UCSD-AML1 (cell line): Measurements from ENCODE around the gene EFNA5.
"Not testable (repeated sequence)": the region's sequence is repeated elsewhere in the genome, so short reads cannot be mapped to it uniquely, and the experiment has no call there.

Experiments
- DNase-seq: peaks from one replicate; lab custom pipeline; 2025; ENCODE audit not compliant: unreplicated experiment; lab: John Stamatoyannopoulos, UW

The EFNA5 gene

GRCh38 chr5:107437986-107438510, 232.7 kb downstream of the EFNA5 start:
- no peak for DNase-seq

DNA sequence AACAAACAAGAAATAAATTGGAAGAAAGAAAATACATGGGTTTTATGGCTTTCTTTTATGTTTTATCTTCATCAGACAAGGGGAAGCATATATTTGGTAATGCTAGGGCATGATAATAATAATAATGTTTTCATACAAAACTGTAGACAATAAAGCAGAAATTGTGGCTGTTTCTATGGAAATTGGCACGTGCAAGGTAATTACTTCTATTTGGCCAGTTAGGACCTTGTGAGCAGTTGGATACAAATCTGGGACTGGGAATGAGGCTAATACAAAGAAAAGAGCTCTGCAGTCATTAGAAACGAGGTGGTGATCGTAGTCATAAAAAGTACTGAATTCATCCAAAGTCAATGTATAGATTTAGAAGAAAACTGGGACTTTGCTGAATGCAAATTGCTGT, 233.6 kb downstream of the EFNA5 start:
- DNase-seq: no peak

GRCh38 chr5:107436201-107436600, 234.5 kb downstream of the EFNA5 start:
- no peak for DNase-seq

DNA sequence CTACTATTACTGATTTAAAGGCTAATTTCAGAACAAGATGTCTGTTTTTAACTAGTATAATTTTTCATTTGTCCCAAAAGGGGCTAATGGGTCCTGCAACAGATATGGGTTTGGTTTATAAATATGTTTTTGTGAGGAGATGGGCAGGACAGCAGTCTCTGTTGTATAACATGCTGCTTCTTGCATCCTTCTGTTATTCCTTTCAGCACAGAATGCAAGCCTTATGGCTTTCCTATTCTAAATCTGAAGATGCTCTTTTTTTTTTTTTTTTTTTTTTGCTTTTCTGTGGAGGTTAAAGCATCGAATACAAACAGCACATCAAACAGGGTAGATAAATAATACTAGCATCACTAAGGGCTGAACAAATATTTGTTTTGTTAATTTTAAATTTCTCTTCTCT, 235.7 kb downstream of the EFNA5 start:
- DNase-seq: no peak

- DNase-seq: not testable (repeated sequence)
Observed at GRCh38 chr5:107433646-107434045, 237.1 kb downstream of the EFNA5 start.

GRCh38 chr5:107431998-107432397, 238.7 kb downstream of the EFNA5 start:
- no peak for DNase-seq

DNA sequence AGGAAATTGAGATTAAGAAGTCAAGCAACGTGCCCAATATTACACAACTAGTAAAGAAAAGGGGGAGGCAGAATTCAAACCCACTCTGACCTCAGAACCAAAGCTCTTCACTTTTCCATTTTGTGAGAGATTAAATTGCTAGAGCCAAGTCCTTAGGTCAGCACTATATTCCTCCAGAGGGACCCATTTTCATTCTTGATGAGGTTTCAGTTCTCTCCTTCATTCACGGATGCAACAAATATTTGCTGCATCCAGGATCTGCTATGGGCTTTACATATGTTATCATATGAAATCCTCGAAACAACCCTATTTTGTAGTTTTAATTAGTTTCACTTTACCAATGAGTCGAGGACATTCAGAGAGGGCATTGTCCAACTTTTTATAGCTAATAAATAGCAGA, 239.2 kb downstream of the EFNA5 start:
- no peak for DNase-seq

DNA sequence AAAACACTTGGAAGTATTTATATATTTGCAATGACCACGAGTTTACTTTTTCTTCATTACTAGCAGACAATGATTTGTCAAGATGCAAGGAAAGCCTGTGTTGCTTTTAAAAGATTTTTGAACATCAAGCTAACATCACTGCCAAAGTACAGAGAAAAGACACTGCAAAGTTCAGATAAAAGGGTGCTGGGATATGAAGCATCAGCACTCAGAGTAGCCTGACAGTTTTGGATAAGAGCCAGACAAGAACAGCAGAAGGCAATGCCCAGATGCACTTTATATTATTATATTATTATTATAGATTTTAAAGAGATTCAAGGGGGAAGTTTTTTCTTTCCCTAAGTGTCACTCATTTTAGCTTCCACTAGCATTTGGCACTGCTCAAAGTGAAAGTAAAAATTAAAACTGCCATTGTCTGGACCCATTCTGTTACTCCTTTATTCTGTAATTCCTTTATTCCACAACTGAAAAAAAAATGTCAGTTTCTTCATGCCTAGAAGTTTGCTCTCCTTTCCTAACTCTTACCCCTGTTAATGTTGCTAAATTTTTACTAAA, 240.6 kb downstream of the EFNA5 start:
- no peak for DNase-seq

DNA sequence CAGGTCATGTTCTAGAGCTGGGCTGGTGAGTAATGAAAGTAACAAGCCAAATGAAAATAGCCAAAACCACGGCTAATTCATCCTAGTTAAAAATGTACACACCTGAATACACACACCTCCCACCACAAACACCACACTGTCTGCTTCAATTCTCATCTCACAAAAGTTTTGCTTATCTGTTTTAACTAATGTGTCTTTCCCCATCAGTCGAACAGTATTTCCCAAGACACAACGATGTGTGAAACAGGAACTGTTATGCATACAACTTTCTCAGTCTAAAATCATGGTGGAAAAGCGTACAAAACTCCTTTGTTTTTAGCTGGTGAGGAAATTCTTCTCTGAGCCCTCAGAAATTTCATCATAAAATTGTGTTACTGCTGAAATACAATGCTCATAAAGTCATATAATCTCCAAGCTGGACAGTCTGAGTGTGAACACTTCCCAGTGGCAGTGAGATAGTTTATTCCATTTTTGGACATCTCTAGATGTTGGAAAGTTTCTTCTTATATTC, 242.4 kb downstream of the EFNA5 start:
- no peak for DNase-seq

GRCh38 chr5:107426872-107427271, 243.9 kb downstream of the EFNA5 start:
- DNase-seq: no peak

DNA sequence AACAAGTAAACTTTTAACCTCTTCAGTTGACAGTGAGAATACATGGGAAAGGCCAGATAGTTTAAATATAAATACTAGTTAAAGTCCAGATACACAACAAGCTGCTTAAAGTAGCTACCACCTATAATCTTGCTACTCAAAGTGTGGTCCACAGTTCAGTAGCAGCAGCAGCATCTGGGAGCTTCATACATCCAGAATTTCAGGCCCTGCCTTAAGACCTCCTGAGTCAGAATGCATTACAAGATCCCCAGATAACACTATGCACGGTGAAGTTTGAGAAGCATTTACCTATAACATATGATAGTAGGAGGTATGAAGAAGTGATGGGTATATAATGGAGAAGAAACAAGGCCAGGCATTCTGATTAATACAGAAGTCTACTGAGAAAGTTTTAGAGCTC, 244.5 kb downstream of the EFNA5 start:
- DNase-seq: no peak

DNA sequence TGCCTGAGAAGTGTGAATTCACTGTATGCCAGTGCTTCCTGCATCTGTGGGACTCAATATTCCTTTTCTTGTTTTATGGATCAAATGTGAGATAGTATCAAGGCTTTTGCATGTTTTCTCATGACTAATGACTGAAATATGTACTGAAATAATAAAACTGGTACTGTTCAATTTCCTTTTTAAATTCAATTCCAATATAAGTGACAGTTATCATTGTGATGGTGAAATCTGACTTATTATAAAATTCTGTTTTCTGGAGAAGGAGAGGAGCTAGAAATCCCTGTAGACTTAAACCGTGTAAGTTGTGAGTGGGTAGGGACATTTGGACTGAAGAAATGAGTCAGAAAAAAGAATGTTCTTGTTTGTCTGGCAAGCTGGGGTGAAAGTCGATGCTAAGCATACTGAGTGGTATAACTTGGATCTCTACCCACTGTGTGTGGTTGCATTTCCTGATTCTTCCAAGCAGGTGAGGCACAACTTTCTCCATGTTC, 245.2 kb downstream of the EFNA5 start:
- no peak for DNase-seq

GRCh38 chr5:107424491-107424890, 246.2 kb downstream of the EFNA5 start:
- no peak for DNase-seq

DNA sequence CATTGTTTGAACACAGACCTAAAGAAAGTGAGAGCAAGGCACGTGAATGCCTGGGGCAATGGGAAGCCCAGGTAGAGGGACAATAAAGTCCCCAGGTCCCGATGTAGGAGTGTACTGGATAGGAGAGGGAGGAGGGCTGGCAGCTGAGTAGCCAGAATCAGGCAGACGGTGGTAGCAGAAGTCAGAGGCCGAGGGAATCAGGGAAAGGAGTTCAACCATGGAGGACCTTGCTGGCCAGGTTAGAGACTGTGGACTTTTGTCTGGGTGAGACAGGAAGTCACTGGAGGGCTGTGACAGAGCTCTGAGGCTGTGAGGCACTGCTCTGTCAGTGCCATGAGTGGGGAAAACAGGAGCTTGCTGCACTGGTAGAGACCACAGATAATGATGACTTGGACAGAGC, 248.2 kb downstream of the EFNA5 start:
- no peak for DNase-seq

GRCh38 chr5:107419498-107419897, 251.2 kb downstream of the EFNA5 start:
- no peak for DNase-seq

- DNase-seq: no peak
Observed at GRCh38 chr5:107418902-107419301, 251.8 kb downstream of the EFNA5 start.

- DNase-seq: no peak
Observed at GRCh38 chr5:107418071-107418470, 252.7 kb downstream of the EFNA5 start.

- no peak for DNase-seq
Observed at GRCh38 chr5:107415762-107416161, 255.0 kb downstream of the EFNA5 start.

- DNase-seq: no peak
Observed at GRCh38 chr5:107414802-107415201, 255.9 kb downstream of the EFNA5 start.

GRCh38 chr5:107413754-107414153, 257.0 kb downstream of the EFNA5 start:
- no peak for DNase-seq

- DNase-seq: no peak
Observed at GRCh38 chr5:107408564-107408963, 262.2 kb downstream of the EFNA5 start.

DNA sequence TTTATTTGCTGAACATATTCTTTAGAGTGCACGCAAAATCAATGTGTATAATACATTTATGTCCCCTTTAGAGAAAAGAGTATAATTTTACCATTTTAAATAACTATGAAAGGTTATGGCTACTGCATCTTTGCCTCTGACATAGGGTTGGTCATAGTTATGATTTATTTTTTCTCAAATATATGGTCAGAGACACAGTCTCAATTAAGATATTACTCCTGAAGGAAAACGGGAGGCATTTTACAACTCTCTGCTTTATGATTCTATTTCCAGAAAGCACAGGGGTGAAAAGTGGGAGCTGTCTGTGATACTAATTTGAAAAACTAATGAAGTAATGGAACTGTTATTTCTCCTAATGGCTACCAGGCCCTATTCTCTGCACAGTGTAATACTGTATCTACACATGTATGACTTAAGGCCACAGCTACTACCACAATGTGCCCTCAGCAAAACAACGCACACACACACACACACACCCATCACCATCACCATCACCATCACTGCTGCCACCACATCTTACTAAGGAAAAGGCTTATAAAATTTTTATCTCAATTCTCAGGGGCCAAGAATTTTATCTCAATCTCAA, 262.9 kb downstream of the EFNA5 start:
- DNase-seq: no peak
